ENCODE measurements around the gene CTXND1. TPM values are rescaled to one million over a fixed set of nuclear protein-coding genes. Genes with fewer than 3 reads are reported as not detected.

The CTXND1 gene
- total and polyA plus RNA-seq, 2 of the 8 experiments (the other 6 are each of a cell fraction or from before 2014, with no cell fraction given), result 0.03 TPM; not detected in 1

DNA sequence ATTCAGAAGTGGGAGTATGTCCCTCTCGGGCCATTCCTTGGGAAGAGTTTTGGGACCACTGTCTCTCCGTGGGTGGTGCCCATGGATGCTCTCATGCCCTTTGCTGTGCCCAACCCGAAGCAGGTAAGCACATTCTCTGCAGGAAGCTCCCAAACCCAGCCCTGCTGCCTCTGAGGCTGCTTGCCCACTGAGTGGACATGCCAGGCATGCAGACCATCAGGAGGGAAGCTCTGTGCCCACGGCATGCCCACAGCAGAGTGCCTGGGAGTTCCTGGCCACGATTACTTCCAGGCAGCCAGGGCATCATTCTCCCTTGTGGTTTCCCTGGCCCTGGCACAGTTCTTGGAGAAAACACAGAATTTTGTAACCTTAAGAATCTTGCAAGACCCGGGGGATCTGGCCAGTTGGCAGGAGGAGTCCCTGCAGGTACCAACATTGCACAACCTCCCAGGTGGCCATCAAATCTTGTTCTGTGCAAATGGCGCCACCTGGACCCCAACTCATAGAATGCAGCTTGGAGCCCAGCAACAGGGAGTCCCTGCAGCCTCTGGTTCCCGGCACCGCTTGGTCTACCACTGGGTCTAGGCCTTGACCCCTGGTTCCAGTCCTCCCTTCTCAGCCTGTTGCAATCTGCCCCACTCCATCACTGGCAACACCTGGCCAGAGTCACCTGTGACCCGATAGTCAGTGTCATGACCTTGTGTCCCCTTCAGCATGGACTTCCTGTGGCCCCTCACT lies 78.8 kb downstream of the CTXND1 start:
- Histone ChIP-seq H3K23me2 (ENCODE audit: low read depth, low read length) (no peaks in the 10 kb centered on the region), H3K27me3 (replicated peaks in 1 of 4; ENCODE audit: control insufficient read depth in 3 of 4, extremely low read depth in 1 of 4, insufficient read depth in 3 of 4, low read length in 3 of 4) (no peaks in the 10 kb centered on the region), H3K27ac (ENCODE audit: low read depth, low read length) (no peak overlapping the region), H3K4ac (replicated peaks; ENCODE audit: insufficient read length, low read depth, low read length) (no peak overlapping the region), H3K79me2 (ENCODE audit: control insufficient read depth in 1 of 2, insufficient read depth in 2 of 2, low read length in 2 of 2) (no peaks in the 10 kb centered on the region), H3K14ac (ENCODE audit: insufficient read length) (no peak overlapping the region), H2BK120ac (replicated peaks; ENCODE audit: low read depth, low read length) (no peak overlapping the region), H3K36me3 (ENCODE audit: control insufficient read depth in 2 of 4, insufficient read depth in 4 of 4, low read length in 3 of 4) (0 out of 8 replicates have a peak, but pooled peaks cover 0 to 5% (median 0%) of the 10 kb centered on the region in 4 experiments), H4K5ac (ENCODE audit: insufficient read length, low read depth, low read length) (no peak overlapping the region), H2BK15ac (ENCODE audit: low read length) (no peak overlapping the region), H3K18ac (ENCODE audit: extremely low read depth, low read length) (no peak overlapping the region), H3K4me2 (ENCODE audit: insufficient read depth in 1 of 2, low read depth in 2 of 2, low read length in 2 of 2) (no peak overlapping the region), H4K91ac (replicated peaks; ENCODE audit: insufficient read length, low read length) (no peak overlapping the region), H3K9me3 (ENCODE audit: insufficient read depth in 2 of 2, low read depth in 1 of 2, low read length in 1 of 2) (no peaks in the 10 kb centered on the region), H3K79me1 (ENCODE audit: low read depth, low read length) (no peaks in the 10 kb centered on the region), H3K23ac (ENCODE audit: insufficient read length) (no peak overlapping the region), H4K20me1 (replicated peaks in 1 of 2; ENCODE audit: control insufficient read depth in 1 of 2, insufficient read depth in 2 of 2, low read length in 2 of 2) (no peaks in the 10 kb centered on the region), H2BK20ac (ENCODE audit: low read length) (0 out of 2 replicates have a peak overlapping the region, but pooled peaks have one; percentile 90), H3K9ac (replicated peaks in 1 of 4; ENCODE audit: extremely low read depth in 1 of 4, low read depth in 3 of 4, low read length in 3 of 4) (no peak overlapping the region), H2BK12ac (ENCODE audit: low read depth, low read length) (peak overlapping the region; percentile 85), H2AFZ (ENCODE audit: low read length) (no peak overlapping the region), H3K4me3 (ENCODE audit: extremely low read depth in 1 of 4, insufficient read depth in 2 of 4, low read depth in 3 of 4, low read length in 4 of 4) (no peak overlapping the region), H3K56ac (replicated peaks; ENCODE audit: insufficient read length, low read depth, low read length) (no peak overlapping the region), H3K4me1 (replicated peaks in 1 of 4; ENCODE audit: control insufficient read depth in 3 of 4, insufficient read depth in 4 of 4, low read length in 3 of 4) (no peaks in the 10 kb centered on the region), H2AK5ac (ENCODE audit: low read depth, low read length) (no peak overlapping the region), H2BK5ac (ENCODE audit: low read depth, low read length) (no peak overlapping the region), H4K8ac (ENCODE audit: extremely low read depth, insufficient read depth, low read length) (peak overlapping the region; percentile 87; the same call in 1 of the 2 replicates)
- FAIRE-seq, result peak; percentile 88
- 75% methylated on average over 10 of the region's 10 CpGs; no CpG with 5 or more reads in 1 of the 2 experiments for WGBS, 2 experiments (ENCODE audit: extremely low coverage in 1 of 2, insufficient coverage in 1 of 2, insufficient read length in 1 of 2, insufficient replicate concordance in 2 of 2, low coverage in 1 of 2, low lambda C conversion rate in 2 of 2, missing lambda C conversion rate in 1 of 2)
- ChIA-PET CTCF (ENCODE audit: partially characterized antibody) (interaction anchor here (0.6 to 3.6 kb wide), 24 partner anchors 8 to 399 kb away, joined by 3 to 17 read pairs (median 4); partner anchors contain the start of genes FAH and ZFAND6), POLR2A (ENCODE audit: partially characterized antibody) (interaction anchor here (2.1 kb wide), 1 partner anchor 114 kb away, joined by 6 read pairs; the partner anchor contains the start of gene ZFAND6)
- DNase-seq (ENCODE audit: low read depth in 1 of 2, low spot score in 2 of 2), result peak; percentile 47 to 91
- TF ChIP-seq RFX5 (IDR thresholded peaks at IDR 0.05; ENCODE audit: borderline replicate concordance, low read depth, low read length) (no peak), SP1 (IDR thresholded peaks at IDR 0.05; ENCODE audit: low read depth, low read length) (no peak), HDAC2 (IDR thresholded peaks at IDR 0.05; ENCODE audit: borderline replicate concordance in 1 of 2, low read depth in 2 of 2, low read length in 2 of 2) (no peak), GTF2F1 (IDR thresholded peaks at IDR 0.05; ENCODE audit: borderline replicate concordance, low read depth, low read length) (no peak), CHD2 (IDR thresholded peaks at IDR 0.05; ENCODE audit: low read length) (no peak), NRF1 (IDR thresholded peaks at IDR 0.05; ENCODE audit: low read depth, low read length) (no peak), TCF12 (IDR thresholded peaks at IDR 0.05; ENCODE audit: low read depth, low read length) (0 out of 2 replicates have a peak, but pooled peaks have one; percentile 44), HDAC6 (IDR thresholded peaks at IDR 0.05; ENCODE audit: low read depth, low read length) (no peak)
- TF ChIP-seq, protein P1, sequence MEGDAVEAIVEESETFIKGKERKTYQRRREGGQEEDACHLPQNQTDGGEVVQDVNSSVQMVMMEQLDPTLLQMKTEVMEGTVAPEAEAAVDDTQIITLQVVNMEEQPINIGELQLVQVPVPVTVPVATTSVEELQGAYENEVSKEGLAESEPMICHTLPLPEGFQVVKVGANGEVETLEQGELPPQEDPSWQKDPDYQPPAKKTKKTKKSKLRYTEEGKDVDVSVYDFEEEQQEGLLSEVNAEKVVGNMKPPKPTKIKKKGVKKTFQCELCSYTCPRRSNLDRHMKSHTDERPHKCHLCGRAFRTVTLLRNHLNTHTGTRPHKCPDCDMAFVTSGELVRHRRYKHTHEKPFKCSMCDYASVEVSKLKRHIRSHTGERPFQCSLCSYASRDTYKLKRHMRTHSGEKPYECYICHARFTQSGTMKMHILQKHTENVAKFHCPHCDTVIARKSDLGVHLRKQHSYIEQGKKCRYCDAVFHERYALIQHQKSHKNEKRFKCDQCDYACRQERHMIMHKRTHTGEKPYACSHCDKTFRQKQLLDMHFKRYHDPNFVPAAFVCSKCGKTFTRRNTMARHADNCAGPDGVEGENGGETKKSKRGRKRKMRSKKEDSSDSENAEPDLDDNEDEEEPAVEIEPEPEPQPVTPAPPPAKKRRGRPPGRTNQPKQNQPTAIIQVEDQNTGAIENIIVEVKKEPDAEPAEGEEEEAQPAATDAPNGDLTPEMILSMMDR (IDR thresholded peaks at IDR 0.05; ENCODE audit: control extremely low read depth in 1 of 3, insufficient read depth in 1 of 3, low read depth in 1 of 3, low read length in 3 of 3), result peak; percentile 86 to 93 (median 86)

Data from H1 (cell line).